Measurements from ENCODE around the gene NR2F2.

GRCh38 chr15:96343113-96344059 lies 12.9 kb downstream of the NR2F2 start:
- no peak for TF ChIP-seq CTCF (IDR thresholded peaks at IDR 0.05; ENCODE audit: low read length)
- no peak for TF ChIP-seq EZH2 (optimal IDR thresholded peaks at IDR 0.05; ENCODE audit: low read depth, low read length)
- no peak for TF ChIP-seq EZH2phosphoT487 (IDR thresholded peaks at IDR 0.05; ENCODE audit: low read length)

Measured in MM.1S (cell line).